Measurements from ENCODE around the gene KCNK15. TPM values are rescaled to one million over a fixed set of nuclear protein-coding genes. Genes with fewer than 3 reads are reported as not detected.

The KCNK15 gene
- total and polyA plus RNA-seq, 9 of the 15 experiments (the other 6 are each of a cell fraction or from before 2014, with no cell fraction given) = 0.03 to 0.30 (median 0.17) TPM; not detected in 5

DNA sequence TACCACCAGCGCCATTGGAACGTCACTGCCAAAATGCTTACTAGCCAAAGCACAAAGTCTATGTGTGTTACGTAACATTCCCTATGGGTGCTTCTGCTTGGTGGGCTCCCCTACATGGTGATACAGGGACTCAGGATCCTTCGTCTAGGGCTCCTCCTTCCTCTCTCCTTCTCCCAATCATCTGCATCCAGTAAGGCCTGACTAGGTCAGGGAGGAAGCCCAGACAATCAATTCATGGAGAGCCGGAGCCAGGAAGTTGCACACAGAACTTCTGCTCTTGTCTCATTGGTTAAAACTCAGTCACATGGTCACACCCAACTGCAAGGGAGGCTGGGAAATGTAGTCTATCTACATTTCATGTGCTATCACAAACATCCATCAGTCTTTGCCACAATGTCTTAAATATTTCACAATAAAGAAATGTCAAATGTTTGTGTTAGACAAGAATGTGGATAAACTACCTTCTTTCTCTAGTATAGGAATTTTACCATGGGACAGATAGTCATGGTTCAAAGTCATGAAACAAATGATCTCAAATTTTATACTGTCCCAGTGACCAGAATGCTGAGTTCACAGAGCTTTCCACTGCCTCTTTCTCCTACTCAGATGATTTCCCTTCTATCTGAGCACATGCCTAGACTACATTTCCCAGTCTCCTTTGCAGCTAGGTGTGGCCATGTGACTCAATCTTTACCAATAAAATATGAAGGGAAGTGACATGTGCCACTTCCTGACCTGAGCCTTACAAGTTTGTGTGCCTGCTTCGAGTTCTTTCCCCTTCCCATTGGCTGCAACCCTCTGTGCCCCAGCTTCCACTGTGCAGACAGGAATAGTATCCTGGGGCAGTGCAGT lies 9.3 kb upstream of the KCNK15 start (continued):
- no peak for TF ChIP-seq SMAD1 (IDR thresholded peaks at IDR 0.05; ENCODE audit: low read depth, low read length, partially characterized antibody)
- TF ChIP-seq HDAC6 (IDR thresholded peaks at IDR 0.05; ENCODE audit: low read depth, low read length) = no peak
- TF ChIP-seq STAT5B (CRISPR knock-in tag; IDR thresholded peaks at IDR 0.05) = no peak
- TF ChIP-seq, protein P1, sequence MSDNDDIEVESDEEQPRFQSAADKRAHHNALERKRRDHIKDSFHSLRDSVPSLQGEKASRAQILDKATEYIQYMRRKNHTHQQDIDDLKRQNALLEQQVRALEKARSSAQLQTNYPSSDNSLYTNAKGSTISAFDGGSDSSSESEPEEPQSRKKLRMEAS (CRISPR knock-in tag; IDR thresholded peaks at IDR 0.05) = peak; percentile 37; the same call in 1 of the 2 replicates
- TF ChIP-seq, protein P2, sequence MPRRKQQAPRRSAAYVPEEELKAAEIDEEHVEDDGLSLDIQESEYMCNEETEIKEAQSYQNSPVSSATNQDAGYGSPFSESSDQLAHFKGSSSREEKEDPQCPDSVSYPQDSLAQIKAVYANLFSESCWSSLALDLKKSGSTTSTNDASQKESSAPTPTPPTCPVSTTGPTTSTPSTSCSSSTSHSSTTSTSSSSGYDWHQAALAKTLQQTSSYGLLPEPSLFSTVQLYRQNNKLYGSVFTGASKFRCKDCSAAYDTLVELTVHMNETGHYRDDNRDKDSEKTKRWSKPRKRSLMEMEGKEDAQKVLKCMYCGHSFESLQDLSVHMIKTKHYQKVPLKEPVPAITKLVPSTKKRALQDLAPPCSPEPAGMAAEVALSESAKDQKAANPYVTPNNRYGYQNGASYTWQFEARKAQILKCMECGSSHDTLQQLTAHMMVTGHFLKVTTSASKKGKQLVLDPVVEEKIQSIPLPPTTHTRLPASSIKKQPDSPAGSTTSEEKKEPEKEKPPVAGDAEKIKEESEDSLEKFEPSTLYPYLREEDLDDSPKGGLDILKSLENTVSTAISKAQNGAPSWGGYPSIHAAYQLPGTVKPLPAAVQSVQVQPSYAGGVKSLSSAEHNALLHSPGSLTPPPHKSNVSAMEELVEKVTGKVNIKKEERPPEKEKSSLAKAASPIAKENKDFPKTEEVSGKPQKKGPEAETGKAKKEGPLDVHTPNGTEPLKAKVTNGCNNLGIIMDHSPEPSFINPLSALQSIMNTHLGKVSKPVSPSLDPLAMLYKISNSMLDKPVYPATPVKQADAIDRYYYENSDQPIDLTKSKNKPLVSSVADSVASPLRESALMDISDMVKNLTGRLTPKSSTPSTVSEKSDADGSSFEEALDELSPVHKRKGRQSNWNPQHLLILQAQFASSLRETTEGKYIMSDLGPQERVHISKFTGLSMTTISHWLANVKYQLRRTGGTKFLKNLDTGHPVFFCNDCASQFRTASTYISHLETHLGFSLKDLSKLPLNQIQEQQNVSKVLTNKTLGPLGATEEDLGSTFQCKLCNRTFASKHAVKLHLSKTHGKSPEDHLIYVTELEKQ (CRISPR knock-in tag; IDR thresholded peaks at IDR 0.05) = no peak
- TF ChIP-seq, protein P3, sequence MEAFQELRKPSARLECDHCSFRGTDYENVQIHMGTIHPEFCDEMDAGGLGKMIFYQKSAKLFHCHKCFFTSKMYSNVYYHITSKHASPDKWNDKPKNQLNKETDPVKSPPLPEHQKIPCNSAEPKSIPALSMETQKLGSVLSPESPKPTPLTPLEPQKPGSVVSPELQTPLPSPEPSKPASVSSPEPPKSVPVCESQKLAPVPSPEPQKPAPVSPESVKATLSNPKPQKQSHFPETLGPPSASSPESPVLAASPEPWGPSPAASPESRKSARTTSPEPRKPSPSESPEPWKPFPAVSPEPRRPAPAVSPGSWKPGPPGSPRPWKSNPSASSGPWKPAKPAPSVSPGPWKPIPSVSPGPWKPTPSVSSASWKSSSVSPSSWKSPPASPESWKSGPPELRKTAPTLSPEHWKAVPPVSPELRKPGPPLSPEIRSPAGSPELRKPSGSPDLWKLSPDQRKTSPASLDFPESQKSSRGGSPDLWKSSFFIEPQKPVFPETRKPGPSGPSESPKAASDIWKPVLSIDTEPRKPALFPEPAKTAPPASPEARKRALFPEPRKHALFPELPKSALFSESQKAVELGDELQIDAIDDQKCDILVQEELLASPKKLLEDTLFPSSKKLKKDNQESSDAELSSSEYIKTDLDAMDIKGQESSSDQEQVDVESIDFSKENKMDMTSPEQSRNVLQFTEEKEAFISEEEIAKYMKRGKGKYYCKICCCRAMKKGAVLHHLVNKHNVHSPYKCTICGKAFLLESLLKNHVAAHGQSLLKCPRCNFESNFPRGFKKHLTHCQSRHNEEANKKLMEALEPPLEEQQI (IDR thresholded peaks at IDR 0.05) = no peak
- TF ChIP-seq, protein P4, sequence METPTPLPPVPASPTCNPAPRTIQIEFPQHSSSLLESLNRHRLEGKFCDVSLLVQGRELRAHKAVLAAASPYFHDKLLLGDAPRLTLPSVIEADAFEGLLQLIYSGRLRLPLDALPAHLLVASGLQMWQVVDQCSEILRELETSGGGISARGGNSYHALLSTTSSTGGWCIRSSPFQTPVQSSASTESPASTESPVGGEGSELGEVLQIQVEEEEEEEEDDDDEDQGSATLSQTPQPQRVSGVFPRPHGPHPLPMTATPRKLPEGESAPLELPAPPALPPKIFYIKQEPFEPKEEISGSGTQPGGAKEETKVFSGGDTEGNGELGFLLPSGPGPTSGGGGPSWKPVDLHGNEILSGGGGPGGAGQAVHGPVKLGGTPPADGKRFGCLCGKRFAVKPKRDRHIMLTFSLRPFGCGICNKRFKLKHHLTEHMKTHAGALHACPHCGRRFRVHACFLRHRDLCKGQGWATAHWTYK (CRISPR knock-in tag; IDR thresholded peaks at IDR 0.05) = no peak
- TF ChIP-seq, protein P5, sequence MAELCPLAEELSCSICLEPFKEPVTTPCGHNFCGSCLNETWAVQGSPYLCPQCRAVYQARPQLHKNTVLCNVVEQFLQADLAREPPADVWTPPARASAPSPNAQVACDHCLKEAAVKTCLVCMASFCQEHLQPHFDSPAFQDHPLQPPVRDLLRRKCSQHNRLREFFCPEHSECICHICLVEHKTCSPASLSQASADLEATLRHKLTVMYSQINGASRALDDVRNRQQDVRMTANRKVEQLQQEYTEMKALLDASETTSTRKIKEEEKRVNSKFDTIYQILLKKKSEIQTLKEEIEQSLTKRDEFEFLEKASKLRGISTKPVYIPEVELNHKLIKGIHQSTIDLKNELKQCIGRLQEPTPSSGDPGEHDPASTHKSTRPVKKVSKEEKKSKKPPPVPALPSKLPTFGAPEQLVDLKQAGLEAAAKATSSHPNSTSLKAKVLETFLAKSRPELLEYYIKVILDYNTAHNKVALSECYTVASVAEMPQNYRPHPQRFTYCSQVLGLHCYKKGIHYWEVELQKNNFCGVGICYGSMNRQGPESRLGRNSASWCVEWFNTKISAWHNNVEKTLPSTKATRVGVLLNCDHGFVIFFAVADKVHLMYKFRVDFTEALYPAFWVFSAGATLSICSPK (IDR thresholded peaks at IDR 0.05; ENCODE audit: borderline replicate concordance) = no peak
- TF ChIP-seq TEAD1 (CRISPR knock-in tag; IDR thresholded peaks at IDR 0.05) = no peak
- peak; percentile 39 for TF ChIP-seq FOSL1 (tag; conservative IDR thresholded peaks at IDR 0.05)
- no peak for TF ChIP-seq ZBTB2 (IDR thresholded peaks at IDR 0.05)
- no peak for TF ChIP-seq MEIS2 (IDR thresholded peaks at IDR 0.05; ENCODE audit: partially characterized antibody)
